ENCODE results near the gene KDM4C. TPM values are rescaled to one million over a fixed set of nuclear protein-coding genes. Genes with fewer than 3 reads are reported as not detected.

Gene KDM4C
- total RNA-seq, 1 experiment from 2014 or later: 17.0 TPM

DNA sequence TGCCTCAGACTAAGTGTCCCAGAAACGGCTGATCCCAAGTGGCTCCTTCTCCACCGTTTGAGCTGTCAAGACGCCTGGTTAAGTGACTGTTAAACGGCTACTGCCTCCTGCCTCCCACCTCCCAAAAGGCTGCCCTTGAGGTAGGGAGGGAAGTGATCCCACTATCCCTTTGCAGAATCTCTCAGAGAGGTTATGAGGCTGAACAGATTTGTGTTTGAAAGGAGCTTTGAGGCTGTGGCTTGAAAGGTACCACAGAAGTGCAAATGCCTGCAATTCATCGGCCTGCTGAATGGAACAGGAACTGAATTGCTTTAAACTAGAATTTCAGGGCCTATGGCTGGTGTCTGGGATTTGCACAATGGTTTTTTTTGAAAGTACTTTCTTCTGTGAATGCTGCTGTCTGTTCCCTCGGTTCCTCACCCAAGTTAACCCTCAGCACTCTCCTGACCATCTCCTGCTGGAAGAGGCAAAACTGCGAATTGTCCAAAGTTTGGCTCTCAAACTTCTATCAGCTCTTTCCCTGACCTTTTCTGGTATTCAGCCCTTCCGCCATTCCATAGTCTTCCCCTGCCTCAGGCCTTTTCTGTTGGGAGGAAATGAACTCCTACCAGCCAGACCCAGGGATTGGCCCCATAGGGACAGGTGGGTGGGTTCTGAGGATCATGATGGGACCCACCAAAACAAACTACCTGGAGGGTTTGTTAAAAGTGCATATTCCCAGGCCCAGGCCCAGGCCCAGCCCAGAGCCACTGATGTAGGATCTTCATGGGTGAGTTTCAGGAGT is 453.3 kb downstream of the KDM4C start:
- Histone ChIP-seq H3K4me3 (no peak overlapping the region), H3K36me3 (no peaks in the 10 kb centered on the region), H3K4me1 (0 out of 2 replicates have a peak, but pooled peaks cover 3% of the 10 kb centered on the region), H3K27me3 (no peaks in the 10 kb centered on the region), H3K9me3 (replicated peaks) (no peaks in the 10 kb centered on the region), H3K27ac (no peak overlapping the region)
- no peak for DNase-seq

DNA sequence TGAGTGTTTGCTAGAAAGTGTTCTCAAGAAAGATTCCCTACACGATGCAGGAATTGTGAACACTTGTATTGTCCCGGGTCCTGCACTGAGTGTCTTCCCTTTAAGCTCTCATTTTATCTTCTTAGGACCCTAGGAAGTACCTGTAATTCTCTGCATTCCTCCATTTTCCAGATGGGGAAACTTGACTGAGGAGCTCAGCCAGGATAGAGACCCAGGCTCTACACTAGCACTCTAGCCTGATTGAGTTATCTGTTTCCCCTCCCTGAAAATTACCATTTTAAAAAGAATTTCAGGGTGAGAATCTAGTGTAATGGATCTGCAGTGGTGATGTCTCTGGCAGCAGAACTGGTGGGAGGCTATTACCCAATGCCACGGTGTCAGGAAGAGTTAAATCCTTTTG is 453.9 kb downstream of the KDM4C start:
- Histone ChIP-seq H3K9me3 (replicated peaks) (no peaks in the 10 kb centered on the region), H3K27ac (no peak overlapping the region), H3K27me3 (no peaks in the 10 kb centered on the region), H3K4me3 (no peak overlapping the region; the same call in 1 of the 2 replicates), H3K4me1 (0 out of 2 replicates have a peak, but pooled peaks cover 3% of the 10 kb centered on the region), H3K36me3 (no peaks in the 10 kb centered on the region)
- no peak for DNase-seq

DNA sequence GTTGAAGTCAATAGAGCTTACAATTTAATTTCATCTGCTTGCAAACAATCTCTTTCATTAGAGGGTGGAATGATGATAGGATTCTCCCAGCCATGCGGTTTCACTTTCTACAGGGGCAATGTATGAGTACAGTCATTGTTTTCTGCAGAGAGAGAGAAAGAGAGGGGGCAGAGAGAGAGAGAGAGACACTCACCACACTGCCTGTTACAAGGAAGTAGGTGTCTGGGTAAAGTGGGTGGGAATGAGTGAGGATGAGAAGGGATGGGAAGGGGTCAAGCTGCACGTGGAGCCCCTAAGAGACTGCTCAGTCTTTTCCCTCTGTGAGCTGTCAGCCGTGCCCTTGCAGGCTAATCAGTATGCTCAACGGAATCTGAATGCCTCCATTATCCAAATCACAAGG is 454.3 kb downstream of the KDM4C start:
- H3K4me1 ChIP-seq: 0 out of 2 replicates have a peak, but pooled peaks cover 3% of the 10 kb centered on the region
- no peaks in the 10 kb centered on the region for H3K27me3 ChIP-seq
- peak in 1 of 2 experiments; percentile 49 for DNase-seq
- H3K36me3 ChIP-seq: no peaks in the 10 kb centered on the region
- H3K27ac ChIP-seq: no peak overlapping the region
- H3K9me3 ChIP-seq (replicated peaks): no peaks in the 10 kb centered on the region
- H3K4me3 ChIP-seq: no peak overlapping the region; the same call in 1 of the 2 replicates

DNA sequence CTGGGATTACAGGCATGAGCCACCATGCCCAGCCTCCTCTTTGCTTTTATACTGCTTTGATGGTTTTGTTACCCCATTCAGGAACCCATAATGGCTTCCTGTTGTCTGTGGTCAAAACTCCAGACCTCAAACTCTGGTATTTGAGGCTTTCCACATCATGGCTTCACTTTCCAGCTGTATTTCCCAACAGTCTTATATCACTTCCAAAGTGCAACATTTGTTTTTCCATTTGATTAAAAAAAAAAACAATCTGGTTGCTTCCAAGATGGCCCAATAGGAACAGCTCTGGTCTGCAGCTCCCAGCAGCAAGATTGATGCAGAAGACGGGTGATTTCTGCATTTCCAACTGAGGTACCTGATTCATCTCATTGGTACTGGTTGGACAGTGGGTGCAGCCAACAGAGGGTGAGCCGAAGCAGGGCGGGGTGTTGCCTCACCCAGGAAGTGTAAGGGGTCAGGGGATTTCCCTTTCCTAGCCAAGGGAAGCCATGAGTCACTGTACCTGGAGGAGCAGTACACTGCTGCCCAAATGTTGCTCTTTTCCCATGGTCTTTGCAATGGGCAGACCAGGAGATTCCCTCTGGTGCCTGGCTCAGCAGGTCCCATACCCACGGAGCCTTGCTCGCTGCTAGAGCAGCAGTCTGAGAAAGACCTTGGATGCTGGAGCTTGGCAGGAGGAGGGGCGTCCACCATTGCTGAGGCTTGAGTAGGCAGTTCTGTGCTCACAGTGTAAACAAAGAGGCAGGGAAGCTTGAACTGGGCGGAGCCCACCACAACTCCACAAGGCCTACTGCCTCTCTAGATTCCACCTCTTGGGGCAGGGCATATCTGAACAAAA is 458.4 kb downstream of the KDM4C start:
- no peak for DNase-seq

DNA sequence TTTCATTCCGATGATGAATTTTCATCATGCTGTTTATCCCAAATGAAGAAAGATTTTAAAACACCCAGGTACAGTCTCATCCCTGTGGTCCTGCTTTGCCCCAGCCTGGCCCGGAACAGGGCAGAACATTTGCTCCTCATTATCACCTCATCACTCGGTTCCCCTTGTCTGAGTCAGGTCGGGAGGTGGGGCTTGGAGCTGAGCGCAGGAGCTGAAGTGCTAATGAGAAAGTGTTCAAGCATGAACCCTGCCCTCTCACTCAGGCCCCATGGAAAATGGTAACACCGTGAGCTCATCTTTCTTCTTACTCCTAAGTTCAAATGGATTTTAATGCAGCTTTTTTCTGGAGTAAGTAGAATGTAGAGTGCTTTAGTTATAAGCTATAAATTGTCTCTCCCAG is 466.2 kb downstream of the KDM4C start:
- Histone ChIP-seq H3K36me3 (no peaks in the 10 kb centered on the region), H3K4me3 (no peak overlapping the region), H3K4me1 (no peaks in the 10 kb centered on the region), H3K27me3 (no peaks in the 10 kb centered on the region), H3K9me3 (replicated peaks) (no peaks in the 10 kb centered on the region), H3K27ac (no peak overlapping the region)
- DNase-seq: no peak

More for the DNA sequence above, 458.4 kb downstream of the KDM4C start:
- Histone ChIP-seq H3K4me3 (no peak overlapping the region), H3K36me3 (no peaks in the 10 kb centered on the region), H3K27ac (no peak overlapping the region), H3K9me3 (replicated peaks) (no peaks in the 10 kb centered on the region), H3K27me3 (no peaks in the 10 kb centered on the region), H3K4me1 (0 out of 2 replicates have a peak, but pooled peaks cover 3% of the 10 kb centered on the region)

Other genes starting within 250 kb of the KDM4C start
- not detected in 2 replicates for gene GLDC, start 112.2 kb upstream of the KDM4C start, total RNA-seq (2014; rRNA removed; shearing (Covaris generic))

Measured in SJCRH30 (cell line).